Liver (tissue), 9 donors: ENCODE data around the gene GADD45GIP1. TPM values are rescaled to one million over a fixed set of nuclear protein-coding genes. Genes with fewer than 3 reads are reported as not detected.

Source experiments
- DNase-seq: peaks from one replicate; pipeline ENCODE4 v3.0.0-alpha.2; 2017; ENCODE audit warnings: low spot score
- H3K27ac ChIP-seq, 2 donors: one replicate each; pipeline ENCODE4 v1.7.0; 2013; ENCODE audit warnings: inconsistent platforms in 2 of 2, low read length in 2 of 2, control low read depth in 1 of 2, low read depth in 1 of 2, mild to moderate bottlenecking in 1 of 2
- H3K27me3 ChIP-seq, 4 donors: one replicate each; pipeline versions ENCODE4 v1.6.1 to v1.7.0; 2013; ENCODE audit warnings: low read length in 3 of 4, inconsistent platforms in 1 of 4, mild to moderate bottlenecking in 1 of 4, moderate library complexity in 1 of 4; ENCODE audit not compliant: control insufficient read depth in 4 of 4, insufficient read depth in 4 of 4
- H3K36me3 ChIP-seq, 4 donors: one replicate each; pipeline versions ENCODE4 v1.6.1 to v1.7.0; 2013; ENCODE audit warnings: low read length in 3 of 4, mild to moderate bottlenecking in 3 of 4, low read depth in 1 of 4, moderate library complexity in 1 of 4; ENCODE audit not compliant: control insufficient read depth in 4 of 4, insufficient read depth in 3 of 4
- H3K4me1 ChIP-seq, 4 donors: one replicate each; pipeline versions ENCODE4 v1.6.1 to v1.7.0; 2013; ENCODE audit warnings: low read length in 3 of 4, mild to moderate bottlenecking in 3 of 4, moderate library complexity in 1 of 4; ENCODE audit not compliant: control insufficient read depth in 4 of 4, insufficient read depth in 4 of 4
- H3K4me3 ChIP-seq, 3 donors: one replicate each; pipeline versions ENCODE4 v1.6.1 to v1.7.0; 2013; ENCODE audit warnings: low read length in 3 of 3, control low read depth in 1 of 3, low read depth in 1 of 3, mild to moderate bottlenecking in 1 of 3
- H3K9ac ChIP-seq, 2 donors: one replicate each; pipeline ENCODE4 v1.7.0; 2013; ENCODE audit warnings: low read length in 2 of 2, mild to moderate bottlenecking in 2 of 2, moderate library complexity in 2 of 2, control low read depth in 1 of 2, low read depth in 1 of 2
- H3K9me3 ChIP-seq, 4 donors: one replicate each; pipeline versions ENCODE4 v1.6.1 to v1.7.0; 2013; ENCODE audit warnings: low read length in 3 of 4; ENCODE audit not compliant: control insufficient read depth in 4 of 4
- EGR1 ChIP-seq, 2 donors: IDR thresholded peaks; 2 replicates each; pipeline ENCODE4 v1.6.1; 2016 to 2018; ENCODE audit warnings: antibody characterized with exemption in 2 of 2, low read depth in 2 of 2
- FOXA1 ChIP-seq: IDR thresholded peaks from 2 replicates; pipeline ENCODE4 v1.6.1; 2016; ENCODE audit warnings: antibody characterized with exemption
- FOXA2 ChIP-seq: IDR thresholded peaks from 2 replicates; pipeline ENCODE4 v1.6.1; 2016; ENCODE audit warnings: antibody characterized with exemption
- GABPA ChIP-seq, 2 donors: IDR thresholded peaks in 1 of 2; conservative IDR thresholded peaks in 1 of 2; 2 replicates each; pipeline ENCODE4 v1.6.1; 2016; ENCODE audit warnings: antibody characterized with exemption in 2 of 2, mild to moderate bottlenecking in 1 of 2, moderate library complexity in 1 of 2
- HNF4A ChIP-seq, 2 donors: conservative IDR thresholded peaks; 2 replicates each; pipeline ENCODE4 v1.6.1; 2016; ENCODE audit warnings: antibody characterized with exemption in 2 of 2, mild to moderate bottlenecking in 2 of 2
- HNF4G ChIP-seq: IDR thresholded peaks from 2 replicates; pipeline ENCODE4 v1.6.1; 2016; ENCODE audit warnings: antibody characterized with exemption
- JUND ChIP-seq, 2 donors: IDR thresholded peaks; 2 replicates each; pipeline ENCODE4 v1.6.1; 2016; ENCODE audit warnings: antibody characterized with exemption in 2 of 2
- RAD21 ChIP-seq, 2 donors: IDR thresholded peaks; 2 replicates each; pipeline ENCODE4 v1.6.1; 2016; ENCODE audit warnings: antibody characterized with exemption in 2 of 2, mild to moderate bottlenecking in 2 of 2
- RXRA ChIP-seq, 2 donors: IDR thresholded peaks; 2 replicates each; pipeline ENCODE4 v1.6.1; 2017 to 2018; ENCODE audit warnings: antibody characterized with exemption in 2 of 2, mild to moderate bottlenecking in 1 of 2
- TAF1 ChIP-seq: conservative IDR thresholded peaks from 2 replicates; pipeline ENCODE4 v1.6.1; 2016; ENCODE audit warnings: antibody characterized with exemption, mild to moderate bottlenecking
- YY1 ChIP-seq: IDR thresholded peaks from 2 replicates; pipeline ENCODE4 v1.6.1; 2016; ENCODE audit warnings: antibody characterized with exemption, mild to moderate bottlenecking
- WGBS: extraction: QIAGEN DNeasy Blood & Tissue Kit; methylation state at CpG from one replicate; pipeline ENCODE4 v1.1.7; 2013; 5-methylcytosine and 5-hydroxymethylcytosine counted together
- polyA plus RNA-seq, 2 donors: library from polyadenylated mRNA; stranded (reverse) in 1 of 2; unstranded in 1 of 2; fragments of 200-250 nt in 1 of 2; fragments of >200 nt in 1 of 2; fragmentation: Nextera tagmentation in 1 of 2; extraction: Ambion mirVana in 1 of 2; gene quantifications; one replicate each; pipeline versions ENCODE4 v1.2.1 to v1.2.3, GENCODE V29; 2013 to 2015
- total RNA-seq, 2 donors: library from RNA; depleted of rRNA; stranded (reverse); fragments of >200 nt; gene quantifications; one replicate each; pipeline ENCODE4 v1.2.3, GENCODE V29; 2014
- TF ChIP-seq, protein P1 (sequence below): IDR thresholded peaks from 2 replicates; pipeline ENCODE4 v1.6.1; 2016; ENCODE audit warnings: antibody characterized with exemption
- TF ChIP-seq, protein P2 (sequence below): IDR thresholded peaks from 2 replicates; pipeline ENCODE4 v1.6.1; 2016; ENCODE audit warnings: antibody characterized with exemption
- TF ChIP-seq, protein P3 (sequence below): IDR thresholded peaks from 2 replicates; pipeline ENCODE4 v1.6.1; 2016; ENCODE audit warnings: antibody characterized with exemption
- TF ChIP-seq, protein P4 (sequence below): IDR thresholded peaks from 2 replicates; pipeline ENCODE4 v1.6.1; 2016; ENCODE audit warnings: antibody characterized with exemption, mild to moderate bottlenecking
- donor health status: healthy.
- donor health status: healthy.
- donor health status: healthy.
- donor health status: healthy.
- donor health status: healthy.

GADD45GIP1 gene
- total and polyA plus RNA-seq, 4 donors = 8.4 to 54.2 (median 22.9) TPM

DNA sequence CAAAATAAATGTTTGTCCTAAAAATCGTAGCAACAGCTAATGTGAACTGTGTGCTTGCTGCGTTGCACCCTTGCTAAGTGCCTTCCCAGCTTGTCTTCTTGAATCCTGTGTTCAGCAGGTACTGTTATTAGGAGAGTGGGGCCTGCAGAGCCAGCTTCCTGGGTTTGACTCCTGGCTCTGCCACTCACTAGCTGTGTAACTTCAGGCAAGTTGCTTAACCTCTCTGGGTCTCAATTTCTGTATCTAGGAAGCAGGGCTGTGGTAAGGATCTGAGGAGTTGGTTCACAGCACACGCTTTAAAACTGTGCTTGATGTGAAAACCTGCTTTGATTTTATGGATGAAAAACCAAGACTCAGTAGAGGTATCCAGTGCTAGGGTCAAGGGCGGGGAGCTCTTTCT, 48.2 kb upstream of the GADD45GIP1 start:
- Histone ChIP-seq H3K27me3 (no peaks in the 10 kb centered on the region), H3K9ac (no peak overlapping the region), H3K9me3 (no peaks in the 10 kb centered on the region), H3K4me3 (no peak overlapping the region), H3K4me1 (peaks cover 36 to 68% (median 48%) of the 10 kb centered on the region in 4 donors), H3K27ac (no peak overlapping the region), H3K36me3 (no peaks in the 10 kb centered on the region)
- WGBS = 86% methylated on average over 4 of the region's 4 CpGs
- DNase-seq = no peak
- TF ChIP-seq, protein P1, sequence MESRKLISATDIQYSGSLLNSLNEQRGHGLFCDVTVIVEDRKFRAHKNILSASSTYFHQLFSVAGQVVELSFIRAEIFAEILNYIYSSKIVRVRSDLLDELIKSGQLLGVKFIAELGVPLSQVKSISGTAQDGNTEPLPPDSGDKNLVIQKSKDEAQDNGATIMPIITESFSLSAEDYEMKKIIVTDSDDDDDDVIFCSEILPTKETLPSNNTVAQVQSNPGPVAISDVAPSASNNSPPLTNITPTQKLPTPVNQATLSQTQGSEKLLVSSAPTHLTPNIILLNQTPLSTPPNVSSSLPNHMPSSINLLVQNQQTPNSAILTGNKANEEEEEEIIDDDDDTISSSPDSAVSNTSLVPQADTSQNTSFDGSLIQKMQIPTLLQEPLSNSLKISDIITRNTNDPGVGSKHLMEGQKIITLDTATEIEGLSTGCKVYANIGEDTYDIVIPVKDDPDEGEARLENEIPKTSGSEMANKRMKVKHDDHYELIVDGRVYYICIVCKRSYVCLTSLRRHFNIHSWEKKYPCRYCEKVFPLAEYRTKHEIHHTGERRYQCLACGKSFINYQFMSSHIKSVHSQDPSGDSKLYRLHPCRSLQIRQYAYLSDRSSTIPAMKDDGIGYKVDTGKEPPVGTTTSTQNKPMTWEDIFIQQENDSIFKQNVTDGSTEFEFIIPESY = no peak
- TF ChIP-seq FOXA1 (no peak), RXRA (IDR thresholded peaks at IDR 0.05) (no peak), FOXA2 (no peak), HNF4A (conservative IDR thresholded peaks at IDR 0.05) (no peak), JUND (IDR thresholded peaks at IDR 0.05) (no peak), GABPA (IDR thresholded peaks at IDR 0.05 in 1 of 2, conservative IDR thresholded peaks at IDR 0.05 in 1 of 2) (no peak), YY1 (no peak)

DNA sequence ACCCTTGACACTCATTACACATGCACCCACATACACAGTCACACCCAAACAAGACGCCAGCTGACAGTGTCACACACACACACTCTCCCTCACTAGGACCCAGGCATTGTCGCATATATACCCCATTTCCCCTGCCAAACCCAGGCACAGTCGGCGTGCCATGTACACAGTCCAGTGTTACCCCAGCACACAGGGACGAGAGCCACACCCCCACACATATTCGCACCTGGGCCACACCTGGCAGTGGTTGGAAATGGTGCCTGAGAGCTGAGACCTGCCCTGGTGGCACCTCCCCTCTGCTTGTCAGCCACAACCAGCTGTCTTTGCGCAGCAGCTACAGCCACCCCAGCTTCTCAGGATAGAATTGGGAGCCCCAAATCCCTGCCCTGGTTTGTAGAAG, 47.2 kb upstream of the GADD45GIP1 start:
- Histone ChIP-seq H3K9ac (no peak overlapping the region), H3K4me3 (no peak overlapping the region), H3K9me3 (no peaks in the 10 kb centered on the region), H3K27ac (no peak overlapping the region), H3K4me1 (peaks cover 27 to 59% (median 39%) of the 10 kb centered on the region in 4 donors), H3K27me3 (no peaks in the 10 kb centered on the region), H3K36me3 (no peaks in the 10 kb centered on the region)
- 84% methylated on average over 7 of the region's 7 CpGs for WGBS
- DNase-seq = no peak
- TF ChIP-seq EGR1 (IDR thresholded peaks at IDR 0.05; ENCODE audit: low read depth in 2 of 2) (no peak), HNF4G (no peak), FOXA2 (no peak), TAF1 (no peak), FOXA1 (no peak), RAD21 (IDR thresholded peaks at IDR 0.05) (no peak), JUND (IDR thresholded peaks at IDR 0.05) (no peak)
- TF ChIP-seq, protein P2, sequence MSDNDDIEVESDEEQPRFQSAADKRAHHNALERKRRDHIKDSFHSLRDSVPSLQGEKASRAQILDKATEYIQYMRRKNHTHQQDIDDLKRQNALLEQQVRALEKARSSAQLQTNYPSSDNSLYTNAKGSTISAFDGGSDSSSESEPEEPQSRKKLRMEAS = no peak
- TF ChIP-seq, protein P3, sequence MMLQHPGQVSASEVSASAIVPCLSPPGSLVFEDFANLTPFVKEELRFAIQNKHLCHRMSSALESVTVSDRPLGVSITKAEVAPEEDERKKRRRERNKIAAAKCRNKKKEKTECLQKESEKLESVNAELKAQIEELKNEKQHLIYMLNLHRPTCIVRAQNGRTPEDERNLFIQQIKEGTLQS = no peak
- TF ChIP-seq, protein P1 = no peak
- TF ChIP-seq, protein P4, sequence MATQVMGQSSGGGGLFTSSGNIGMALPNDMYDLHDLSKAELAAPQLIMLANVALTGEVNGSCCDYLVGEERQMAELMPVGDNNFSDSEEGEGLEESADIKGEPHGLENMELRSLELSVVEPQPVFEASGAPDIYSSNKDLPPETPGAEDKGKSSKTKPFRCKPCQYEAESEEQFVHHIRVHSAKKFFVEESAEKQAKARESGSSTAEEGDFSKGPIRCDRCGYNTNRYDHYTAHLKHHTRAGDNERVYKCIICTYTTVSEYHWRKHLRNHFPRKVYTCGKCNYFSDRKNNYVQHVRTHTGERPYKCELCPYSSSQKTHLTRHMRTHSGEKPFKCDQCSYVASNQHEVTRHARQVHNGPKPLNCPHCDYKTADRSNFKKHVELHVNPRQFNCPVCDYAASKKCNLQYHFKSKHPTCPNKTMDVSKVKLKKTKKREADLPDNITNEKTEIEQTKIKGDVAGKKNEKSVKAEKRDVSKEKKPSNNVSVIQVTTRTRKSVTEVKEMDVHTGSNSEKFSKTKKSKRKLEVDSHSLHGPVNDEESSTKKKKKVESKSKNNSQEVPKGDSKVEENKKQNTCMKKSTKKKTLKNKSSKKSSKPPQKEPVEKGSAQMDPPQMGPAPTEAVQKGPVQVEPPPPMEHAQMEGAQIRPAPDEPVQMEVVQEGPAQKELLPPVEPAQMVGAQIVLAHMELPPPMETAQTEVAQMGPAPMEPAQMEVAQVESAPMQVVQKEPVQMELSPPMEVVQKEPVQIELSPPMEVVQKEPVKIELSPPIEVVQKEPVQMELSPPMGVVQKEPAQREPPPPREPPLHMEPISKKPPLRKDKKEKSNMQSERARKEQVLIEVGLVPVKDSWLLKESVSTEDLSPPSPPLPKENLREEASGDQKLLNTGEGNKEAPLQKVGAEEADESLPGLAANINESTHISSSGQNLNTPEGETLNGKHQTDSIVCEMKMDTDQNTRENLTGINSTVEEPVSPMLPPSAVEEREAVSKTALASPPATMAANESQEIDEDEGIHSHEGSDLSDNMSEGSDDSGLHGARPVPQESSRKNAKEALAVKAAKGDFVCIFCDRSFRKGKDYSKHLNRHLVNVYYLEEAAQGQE = no peak
